ENCODE measurements around the gene GLI1.

Gene GLI1

DNA sequence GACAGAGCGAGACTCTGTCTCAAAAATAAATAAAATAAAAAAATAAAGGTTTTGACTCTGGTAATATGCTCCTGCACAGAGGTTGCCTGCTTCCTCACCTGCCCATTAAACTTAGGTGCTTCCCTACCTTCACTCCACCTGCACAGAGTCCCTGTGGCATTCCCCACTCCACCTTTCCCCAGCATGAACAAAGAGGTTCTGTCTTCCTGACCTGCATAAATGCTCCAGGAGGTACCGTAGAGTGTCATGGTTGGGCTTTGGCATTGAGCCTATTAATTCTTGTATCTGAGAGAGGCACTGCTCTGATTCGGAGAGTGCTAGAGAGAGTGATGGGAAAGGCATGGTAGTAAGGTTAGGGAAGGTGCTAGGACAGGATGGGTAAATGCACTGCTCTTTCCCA is 13.8 kb downstream of the GLI1 start:
- no peak overlapping the region for H3K9ac ChIP-seq (ENCODE audit: low read depth, low read length)
- H3K4me3 ChIP-seq (ENCODE audit: low read length): no peak overlapping the region
- H3K9me3 ChIP-seq (ENCODE audit: insufficient read depth, low read depth, low read length): no peaks in the 10 kb centered on the region
- H3K4me1 ChIP-seq (ENCODE audit: insufficient read depth, low read length): no peaks in the 10 kb centered on the region; the same call in 1 of the 2 replicates
- no peak overlapping the region for H3K27ac ChIP-seq (ENCODE audit: low read length)
- H3K36me3 ChIP-seq (ENCODE audit: insufficient read depth, low read depth, low read length): no peaks in the 10 kb centered on the region
- H3K27me3 ChIP-seq (ENCODE audit: insufficient read depth, low read length): peaks cover 72% of the 10 kb centered on the region

DNA sequence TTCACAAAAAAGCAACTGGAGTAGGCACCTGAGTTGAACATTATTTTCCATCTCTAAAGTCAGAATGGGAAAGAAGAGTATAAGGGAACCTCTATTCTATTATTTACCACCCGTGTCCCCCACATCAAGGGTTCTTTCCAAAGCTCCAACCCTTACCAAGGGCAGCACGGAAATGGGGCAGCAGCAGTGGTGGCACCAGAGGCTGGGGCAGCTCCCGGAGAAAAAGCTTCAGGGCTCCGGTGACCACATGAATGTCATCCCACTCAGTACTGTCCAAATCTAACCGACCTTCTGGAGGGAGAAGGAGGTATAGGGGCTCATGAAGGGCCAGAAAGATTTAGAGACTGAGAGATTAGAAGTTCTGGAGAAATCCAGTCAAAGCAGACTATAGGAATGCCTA is 14.3 kb downstream of the GLI1 start:
- H3K4me3 ChIP-seq (ENCODE audit: low read length): no peak overlapping the region
- no peak overlapping the region for H3K9ac ChIP-seq (ENCODE audit: low read depth, low read length)
- peaks cover 77% of the 10 kb centered on the region for H3K27me3 ChIP-seq (ENCODE audit: insufficient read depth, low read length)
- no peaks in the 10 kb centered on the region for H3K36me3 ChIP-seq (ENCODE audit: insufficient read depth, low read depth, low read length)
- no peaks in the 10 kb centered on the region; the same call in 1 of the 2 replicates for H3K4me1 ChIP-seq (ENCODE audit: insufficient read depth, low read length)
- no peak overlapping the region for H3K27ac ChIP-seq (ENCODE audit: low read length)
- no peaks in the 10 kb centered on the region for H3K9me3 ChIP-seq (ENCODE audit: insufficient read depth, low read depth, low read length)

GRCh38 chr12:57474430-57474829 is 14.8 kb downstream of the GLI1 start:
- no peaks in the 10 kb centered on the region; the same call in 1 of the 2 replicates for H3K4me1 ChIP-seq (ENCODE audit: insufficient read depth, low read length)
- peaks cover 82% of the 10 kb centered on the region for H3K27me3 ChIP-seq (ENCODE audit: insufficient read depth, low read length)
- no peaks in the 10 kb centered on the region for H3K9me3 ChIP-seq (ENCODE audit: insufficient read depth, low read depth, low read length)
- H3K27ac ChIP-seq (ENCODE audit: low read length): no peak overlapping the region
- H3K9ac ChIP-seq (ENCODE audit: low read depth, low read length): no peak overlapping the region
- no peaks in the 10 kb centered on the region for H3K36me3 ChIP-seq (ENCODE audit: insufficient read depth, low read depth, low read length)
- no peak overlapping the region for H3K4me3 ChIP-seq (ENCODE audit: low read length)

- H3K9me3 ChIP-seq (ENCODE audit: insufficient read depth, low read depth, low read length): no peaks in the 10 kb centered on the region
- H3K4me1 ChIP-seq (ENCODE audit: insufficient read depth, low read length): no peaks in the 10 kb centered on the region; the same call in 1 of the 2 replicates
- peaks cover 87% of the 10 kb centered on the region for H3K27me3 ChIP-seq (ENCODE audit: insufficient read depth, low read length)
- no peak overlapping the region for H3K9ac ChIP-seq (ENCODE audit: low read depth, low read length)
- no peak overlapping the region for H3K27ac ChIP-seq (ENCODE audit: low read length)
- no peaks in the 10 kb centered on the region for H3K36me3 ChIP-seq (ENCODE audit: insufficient read depth, low read depth, low read length)
- peak overlapping the region; percentile 59 for H3K4me3 ChIP-seq (ENCODE audit: low read length)
Observed at GRCh38 chr12:57474862-57475261, 15.3 kb downstream of the GLI1 start.

GRCh38 chr12:57475271-57476161 is 15.9 kb downstream of the GLI1 start:
- Histone ChIP-seq H3K4me1 (ENCODE audit: insufficient read depth, low read length) (no peaks in the 10 kb centered on the region; the same call in 1 of the 2 replicates), H3K27ac (ENCODE audit: low read length) (no peak overlapping the region), H3K9ac (ENCODE audit: low read depth, low read length) (no peak overlapping the region), H3K27me3 (ENCODE audit: insufficient read depth, low read length) (peaks cover 88% of the 10 kb centered on the region), H3K9me3 (ENCODE audit: insufficient read depth, low read depth, low read length) (no peaks in the 10 kb centered on the region), H3K4me3 (ENCODE audit: low read length) (peak overlapping the region; percentile 59), H3K36me3 (ENCODE audit: insufficient read depth, low read depth, low read length) (no peaks in the 10 kb centered on the region)

DNA sequence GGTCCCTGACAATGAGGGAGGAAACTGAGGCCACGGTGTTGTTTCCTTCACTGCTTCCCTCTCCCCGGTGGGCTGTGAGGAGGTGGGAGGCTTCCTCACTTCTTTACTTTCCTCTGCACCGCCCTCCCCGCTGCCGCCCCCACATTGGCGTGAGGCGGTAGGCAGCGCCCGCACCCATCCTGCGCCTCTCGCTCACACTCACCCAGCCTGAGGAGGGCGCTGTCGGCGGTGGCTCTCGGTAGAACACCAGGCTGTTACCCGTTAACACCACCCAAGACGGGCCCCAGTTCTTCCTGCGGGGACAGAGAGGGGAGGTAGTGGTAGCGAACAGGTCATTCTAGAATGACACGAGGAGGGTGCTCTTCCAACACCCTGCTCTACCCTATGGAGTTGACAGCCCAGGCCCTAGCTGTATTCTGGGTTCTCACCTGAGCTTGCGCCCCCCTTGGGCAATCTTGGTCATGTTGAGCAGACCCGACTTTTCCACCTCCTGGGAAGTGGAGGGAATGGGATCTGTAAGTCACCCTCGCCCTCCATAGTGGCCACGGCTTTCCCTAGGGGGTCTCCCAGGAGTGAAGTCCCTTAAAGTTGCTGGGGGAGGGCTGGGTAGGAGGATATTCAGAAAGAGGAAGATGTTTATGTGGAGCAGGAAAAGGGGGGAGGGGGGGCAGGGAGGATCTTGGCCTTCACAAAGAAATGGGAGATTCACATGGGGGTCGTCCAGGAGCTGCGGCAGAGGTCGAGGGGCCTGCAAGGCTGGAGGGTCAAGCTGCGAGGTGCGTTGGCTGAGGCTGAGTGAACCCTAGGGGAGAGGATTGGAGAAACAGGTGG is 16.8 kb downstream of the GLI1 start:
- no peak overlapping the region for H3K9ac ChIP-seq (ENCODE audit: low read depth, low read length)
- no peaks in the 10 kb centered on the region for H3K36me3 ChIP-seq (ENCODE audit: insufficient read depth, low read depth, low read length)
- H3K4me3 ChIP-seq (ENCODE audit: low read length): peak overlapping the region; percentile 59; the same call in 1 of the 2 replicates
- H3K27me3 ChIP-seq (ENCODE audit: insufficient read depth, low read length): peaks cover 86% of the 10 kb centered on the region
- H3K9me3 ChIP-seq (ENCODE audit: insufficient read depth, low read depth, low read length): no peaks in the 10 kb centered on the region
- H3K27ac ChIP-seq (ENCODE audit: low read length): no peak overlapping the region
- no peaks in the 10 kb centered on the region; the same call in 1 of the 2 replicates for H3K4me1 ChIP-seq (ENCODE audit: insufficient read depth, low read length)

DNA sequence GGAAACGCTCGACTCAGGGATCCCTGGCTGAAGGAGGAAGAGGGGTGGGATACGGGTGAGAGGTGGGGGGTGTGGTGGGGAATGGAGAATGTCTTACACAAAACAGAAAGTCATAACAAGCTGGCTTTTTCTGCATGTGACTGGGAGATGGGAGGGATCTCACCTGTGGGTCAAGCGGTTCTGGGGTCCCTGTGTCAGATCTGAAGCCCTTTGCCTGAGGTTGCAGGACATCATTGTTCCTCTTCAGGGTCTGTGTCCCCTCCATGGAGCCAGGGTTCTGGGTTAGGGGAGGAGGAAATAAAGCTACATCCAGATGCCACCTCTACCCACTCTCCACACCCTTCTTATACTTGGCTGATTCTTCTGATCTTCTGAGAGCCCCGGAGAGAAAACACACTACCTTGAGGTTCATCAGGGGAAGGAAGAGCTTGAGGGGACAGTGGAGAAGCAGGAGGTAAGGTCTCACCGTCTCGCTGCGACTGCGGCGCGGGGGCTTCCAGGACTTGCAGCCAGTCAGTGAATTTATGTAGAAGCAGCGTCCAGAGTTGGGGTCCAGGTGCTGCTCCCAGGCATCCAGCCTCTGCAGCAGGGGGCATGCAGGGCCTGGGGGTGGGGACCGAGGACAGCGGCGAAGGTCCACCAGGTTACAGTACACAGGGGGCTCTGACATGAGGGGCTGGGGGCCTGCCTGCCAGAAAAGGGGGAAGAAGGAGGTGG is 17.6 kb downstream of the GLI1 start:
- H3K9ac ChIP-seq (ENCODE audit: low read depth, low read length): no peak overlapping the region
- peaks cover 4% of the 10 kb centered on the region; the same call in 1 of the 2 replicates for H3K4me1 ChIP-seq (ENCODE audit: insufficient read depth, low read length)
- no peak overlapping the region for H3K4me3 ChIP-seq (ENCODE audit: low read length)
- H3K27ac ChIP-seq (ENCODE audit: low read length): no peak overlapping the region
- H3K9me3 ChIP-seq (ENCODE audit: insufficient read depth, low read depth, low read length): no peaks in the 10 kb centered on the region
- H3K36me3 ChIP-seq (ENCODE audit: insufficient read depth, low read depth, low read length): no peaks in the 10 kb centered on the region
- H3K27me3 ChIP-seq (ENCODE audit: insufficient read depth, low read length): peaks cover 78% of the 10 kb centered on the region

- Histone ChIP-seq H3K9ac (ENCODE audit: low read depth, low read length) (no peak overlapping the region), H3K9me3 (ENCODE audit: insufficient read depth, low read depth, low read length) (no peaks in the 10 kb centered on the region), H3K27ac (ENCODE audit: low read length) (no peak overlapping the region), H3K27me3 (ENCODE audit: insufficient read depth, low read length) (peaks cover 70% of the 10 kb centered on the region), H3K4me1 (ENCODE audit: insufficient read depth, low read length) (peaks cover 4% of the 10 kb centered on the region; the same call in 1 of the 2 replicates), H3K36me3 (ENCODE audit: insufficient read depth, low read depth, low read length) (no peaks in the 10 kb centered on the region), H3K4me3 (ENCODE audit: low read length) (no peak overlapping the region)
Observed at GRCh38 chr12:57477710-57478681, 18.4 kb downstream of the GLI1 start.

- Histone ChIP-seq H3K27ac (ENCODE audit: low read length) (no peak overlapping the region), H3K36me3 (ENCODE audit: insufficient read depth, low read depth, low read length) (no peaks in the 10 kb centered on the region), H3K27me3 (ENCODE audit: insufficient read depth, low read length) (peaks cover 60% of the 10 kb centered on the region), H3K9ac (ENCODE audit: low read depth, low read length) (no peak overlapping the region), H3K9me3 (ENCODE audit: insufficient read depth, low read depth, low read length) (no peaks in the 10 kb centered on the region), H3K4me3 (ENCODE audit: low read length) (no peak overlapping the region), H3K4me1 (ENCODE audit: insufficient read depth, low read length) (peaks cover 9% of the 10 kb centered on the region; the same call in 1 of the 2 replicates)
Observed at GRCh38 chr12:57479043-57479375, 19.4 kb downstream of the GLI1 start.

DNA sequence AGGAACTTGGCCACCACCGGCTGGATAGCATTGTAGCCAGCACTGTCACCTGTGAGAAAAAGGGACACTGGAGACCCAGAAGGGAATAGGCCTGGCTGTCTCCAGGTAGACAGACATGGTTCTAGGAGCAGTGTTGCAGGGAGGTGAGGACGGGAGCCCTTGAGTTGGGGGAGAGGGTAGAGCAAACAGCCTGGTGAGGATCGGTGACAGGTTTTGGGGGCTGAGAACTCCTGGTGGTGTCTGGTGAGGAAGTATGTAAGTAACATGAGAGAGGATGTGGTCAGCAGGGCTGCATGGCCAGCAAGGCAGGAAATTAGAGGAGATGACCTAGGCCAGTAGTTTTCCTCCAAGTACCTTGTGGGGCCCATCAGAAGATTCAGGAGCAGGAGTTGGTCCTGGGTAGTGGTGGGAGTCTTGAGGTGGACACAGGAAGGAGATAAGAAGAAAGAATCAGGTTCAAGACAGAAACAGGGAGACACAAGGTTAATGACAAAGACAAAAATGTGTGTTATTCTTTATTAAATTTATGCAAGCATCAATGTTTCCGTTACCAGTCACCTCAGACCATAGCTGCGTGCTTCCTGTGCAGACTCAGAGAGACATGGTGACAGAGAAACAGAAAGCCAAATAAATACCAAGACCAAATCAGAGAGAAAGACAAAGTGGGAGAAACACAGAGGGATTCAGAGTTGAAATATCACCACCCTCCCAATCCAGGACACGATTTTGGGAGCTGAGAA is 20.0 kb downstream of the GLI1 start, which contains the start of gene ARHGAP9:
Gene ARHGAP9 (minus strand): TSS at position 491 of the 740 bp plus-strand sequence. CDS start 460 bp downstream, at position 31.
- Histone ChIP-seq H3K9me3 (ENCODE audit: insufficient read depth, low read depth, low read length) (no peaks in the 10 kb centered on the region), H3K4me3 (ENCODE audit: low read length) (no peak within 1 kb of the TSS), H3K27ac (ENCODE audit: low read length) (no peak within 1 kb of the TSS), H3K27me3 (ENCODE audit: insufficient read depth, low read length) (peaks cover 54% of the 10 kb centered on the region), H3K9ac (ENCODE audit: low read depth, low read length) (no peak within 1 kb of the TSS), H3K36me3 (ENCODE audit: insufficient read depth, low read depth, low read length) (no peaks in the 10 kb centered on the region), H3K4me1 (ENCODE audit: insufficient read depth, low read length) (peaks cover 9% of the 10 kb centered on the region; the same call in 1 of the 2 replicates)
